Sigmoid colon (tissue), 7 donors: Measurements from ENCODE around the gene IFITM2. TPM values are rescaled to one million over a fixed set of nuclear protein-coding genes. Genes with fewer than 3 reads are reported as not detected.

Source experiments
- DNase-seq: peaks from one replicate; pipeline ENCODE4 v3.0.0-alpha.2; 2019
- H3K27ac ChIP-seq, 4 donors: fragments of 200-600 bp; sonication (generic); one replicate each; pipeline ENCODE4 v1.5.1; 2016 to 2019; ENCODE audit warnings: mild to moderate bottlenecking in 1 of 4
- H3K27me3 ChIP-seq, 3 donors: fragments of 200-600 bp; sonication (generic); one replicate each; pipeline ENCODE4 v1.5.1; 2019; ENCODE audit warnings: mild to moderate bottlenecking in 1 of 3
- H3K36me3 ChIP-seq, 4 donors: fragments of 200-600 bp; sonication (generic); one replicate each; pipeline ENCODE4 v1.5.1; 2016 to 2019
- H3K4me1 ChIP-seq, 4 donors: fragments of 200-600 bp; sonication (generic); one replicate each; pipeline ENCODE4 v1.5.1; 2017 to 2019
- H3K4me3 ChIP-seq, 4 donors: fragments of 200-600 bp; sonication (generic); one replicate each; pipeline ENCODE4 v1.5.1; 2017 to 2019; ENCODE audit warnings: mild to moderate bottlenecking in 2 of 4, moderate library complexity in 1 of 4
- H3K9me3 ChIP-seq, 4 donors: fragments of 200-600 bp in 3 of 4; sonication (generic) in 3 of 4; one replicate each; pipeline versions ENCODE4 v1.5.1 to v1.6.1; 2013 to 2019
- EP300 ChIP-seq, 4 donors: sonication (generic); formaldehyde crosslinking; IDR thresholded peaks; one replicate each; pipeline ENCODE4 v1.6.1; 2017; ENCODE audit warnings: antibody characterized with exemption in 4 of 4
- POLR2A ChIP-seq, 2 donors: fragments of 450-650 bp; IDR thresholded peaks; one replicate each; pipeline ENCODE4 v1.6.1; 2016; ENCODE audit warnings: antibody characterized with exemption in 2 of 2, mild to moderate bottlenecking in 2 of 2, moderate library complexity in 2 of 2
- POLR2AphosphoS5 ChIP-seq, 4 donors: sonication (generic); formaldehyde crosslinking; IDR thresholded peaks; one replicate each; pipeline ENCODE4 v1.6.1; 2017; ENCODE audit warnings: antibody characterized with exemption in 4 of 4
- WGBS, 2 donors: extraction: QIAGEN DNeasy Blood & Tissue Kit; methylation state at CpG; one replicate each; pipeline ENCODE4 v1.1.7; 2013; 5-methylcytosine and 5-hydroxymethylcytosine counted together
- intact Hi-C: fragments of 100-400 bp; cut with DNase I; formaldehyde crosslinking; loops from one replicate; pipeline ENCODE4 v1.15.1; 2023
- polyA plus RNA-seq, 3 donors: library from polyadenylated mRNA; stranded (reverse); fragments of 200-250 nt; gene quantifications; one replicate each; pipeline ENCODE4 v1.2.3, GENCODE V29; 2013
- total RNA-seq, 4 donors: library from RNA; depleted of rRNA; stranded (reverse); fragments of >200 nt; gene quantifications; one replicate each; pipeline ENCODE4 v1.1.0, GENCODE V29; 2016
- TF ChIP-seq, protein P1 (sequence below), 4 experiments: fragments of 450-650 bp in 3 of 4; fragments of 200-600 bp in 1 of 4; IDR thresholded peaks; one replicate each; pipeline ENCODE4 v1.5.1; 2016 to 2019; ENCODE audit warnings: antibody characterized with exemption in 4 of 4, mild to moderate bottlenecking in 3 of 4, moderate library complexity in 2 of 4
- donor health status: healthy with polysubstance abuse.
- donor health status: Bipolar disorder and iron deficiency.
- donor health status: healthy.

The IFITM2 gene
- total and polyA plus RNA-seq, 7 donors: 73.3 to 461 (median 161) TPM

DNA sequence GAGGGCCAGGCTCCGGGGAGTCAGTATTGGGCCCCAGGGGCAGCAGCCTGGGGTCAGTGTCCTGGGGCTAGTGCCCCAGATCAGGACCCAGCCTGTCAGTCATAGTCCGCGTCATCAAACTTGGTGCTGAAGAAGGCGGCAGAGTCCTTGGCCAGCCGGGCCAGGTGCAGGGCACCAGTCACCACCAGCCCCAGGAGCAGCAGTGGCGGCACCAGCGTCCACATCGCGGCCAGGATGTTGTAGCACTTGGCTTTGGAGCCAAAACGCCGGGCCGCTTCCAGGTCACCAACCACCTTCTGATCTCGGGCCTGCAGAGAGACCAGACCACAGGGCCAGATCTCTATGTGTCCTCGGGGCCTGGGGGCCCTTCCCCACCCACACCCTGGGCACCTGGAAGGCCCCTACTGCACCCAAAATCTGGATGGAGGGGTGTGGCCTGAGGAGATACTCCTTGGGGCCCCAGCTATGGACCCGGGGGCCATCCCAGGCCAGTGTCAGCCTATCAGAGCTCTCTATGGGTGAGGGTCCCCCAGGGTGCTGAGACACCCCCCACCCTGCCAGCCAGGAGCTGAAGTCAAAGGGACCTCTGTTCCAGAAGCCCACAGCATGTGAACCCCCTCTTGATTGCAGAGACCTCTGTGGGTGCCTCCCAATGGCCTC is 9.1 kb upstream of the IFITM2 start:
- peak; percentile 68 for DNase-seq

DNA sequence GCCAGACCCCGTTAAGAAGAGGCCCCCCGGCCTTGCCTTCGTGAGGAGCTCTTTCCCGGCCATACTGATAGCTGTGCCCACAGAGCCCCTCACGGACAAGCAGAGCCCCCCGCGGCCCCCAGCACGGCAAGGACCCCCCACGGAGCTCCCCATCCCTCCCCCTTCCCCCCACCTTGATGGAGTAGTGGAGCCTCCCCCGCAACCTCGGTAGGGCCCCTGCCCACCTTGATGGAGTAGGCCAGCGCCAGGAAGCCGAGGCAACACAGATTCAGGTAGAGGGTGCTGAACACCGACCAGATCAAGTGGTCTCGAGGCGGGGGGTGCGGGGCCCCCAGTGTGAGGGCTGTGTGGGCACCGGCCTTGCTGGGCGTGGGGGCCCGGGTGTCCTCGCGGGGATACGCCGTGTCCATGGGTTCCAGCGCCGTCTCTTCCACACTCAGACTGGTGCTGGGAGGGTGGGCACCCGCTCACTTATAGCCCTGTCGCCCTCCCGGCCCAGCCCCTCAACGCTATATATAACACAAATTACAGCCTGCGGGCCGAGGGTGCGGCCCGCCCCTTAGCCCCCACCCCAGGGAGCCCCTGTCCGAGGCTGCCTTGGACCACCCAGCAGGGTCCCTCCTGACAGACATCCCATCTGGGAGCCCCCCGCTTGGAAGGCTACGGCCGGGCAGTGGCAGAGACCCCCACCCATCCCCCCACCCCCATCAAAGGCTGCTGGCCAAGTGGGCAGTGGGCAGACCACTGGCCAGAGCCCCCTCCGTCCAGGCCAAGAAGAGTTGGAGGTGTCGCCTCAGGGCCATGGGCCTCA is 8.3 kb upstream of the IFITM2 start, which contains the start of gene IFITM5:
Gene IFITM5, minus strand, starts transcription at position 446 of the 811 bp plus-strand sequence. Its CDS starts 36 bp downstream, at position 410.
- no peaks in the 10 kb centered on the region for H3K9me3 ChIP-seq
- WGBS, 2 donors: 63 to 74% methylated on average over 40 of the region's 40 CpGs
- TF ChIP-seq POLR2AphosphoS5 (IDR thresholded peaks at IDR 0.05) (no peak), EP300 (IDR thresholded peaks at IDR 0.05) (no peak), POLR2A (IDR thresholded peaks at IDR 0.05) (no peak)
- TF ChIP-seq, protein P1, sequence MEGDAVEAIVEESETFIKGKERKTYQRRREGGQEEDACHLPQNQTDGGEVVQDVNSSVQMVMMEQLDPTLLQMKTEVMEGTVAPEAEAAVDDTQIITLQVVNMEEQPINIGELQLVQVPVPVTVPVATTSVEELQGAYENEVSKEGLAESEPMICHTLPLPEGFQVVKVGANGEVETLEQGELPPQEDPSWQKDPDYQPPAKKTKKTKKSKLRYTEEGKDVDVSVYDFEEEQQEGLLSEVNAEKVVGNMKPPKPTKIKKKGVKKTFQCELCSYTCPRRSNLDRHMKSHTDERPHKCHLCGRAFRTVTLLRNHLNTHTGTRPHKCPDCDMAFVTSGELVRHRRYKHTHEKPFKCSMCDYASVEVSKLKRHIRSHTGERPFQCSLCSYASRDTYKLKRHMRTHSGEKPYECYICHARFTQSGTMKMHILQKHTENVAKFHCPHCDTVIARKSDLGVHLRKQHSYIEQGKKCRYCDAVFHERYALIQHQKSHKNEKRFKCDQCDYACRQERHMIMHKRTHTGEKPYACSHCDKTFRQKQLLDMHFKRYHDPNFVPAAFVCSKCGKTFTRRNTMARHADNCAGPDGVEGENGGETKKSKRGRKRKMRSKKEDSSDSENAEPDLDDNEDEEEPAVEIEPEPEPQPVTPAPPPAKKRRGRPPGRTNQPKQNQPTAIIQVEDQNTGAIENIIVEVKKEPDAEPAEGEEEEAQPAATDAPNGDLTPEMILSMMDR (IDR thresholded peaks at IDR 0.05): no peak
- no peaks in the 10 kb centered on the region for H3K36me3 ChIP-seq
- peaks cover 22 to 58% (median 28%) of the 10 kb centered on the region in 3 donors for H3K27me3 ChIP-seq
- intact Hi-C loops: no loop called here
- no peak within 1 kb of the TSS for H3K27ac ChIP-seq
- peak; percentile 64 for DNase-seq
- no peak within 1 kb of the TSS for H3K4me3 ChIP-seq
- no peaks in the 10 kb centered on the region for H3K4me1 ChIP-seq

More for the DNA sequence above, 9.1 kb upstream of the IFITM2 start:
- Histone ChIP-seq H3K36me3 (peaks cover 0 to 4% (median 0%) of the 10 kb centered on the region in 4 donors), H3K9me3 (no peaks in the 10 kb centered on the region), H3K4me3 (no peak overlapping the region), H3K27ac (no peak overlapping the region), H3K4me1 (no peaks in the 10 kb centered on the region), H3K27me3 (peaks cover 22 to 58% (median 28%) of the 10 kb centered on the region in 3 donors)
- TF ChIP-seq, protein P1 (IDR thresholded peaks at IDR 0.05): no peak
- TF ChIP-seq POLR2A (IDR thresholded peaks at IDR 0.05) (no peak), EP300 (IDR thresholded peaks at IDR 0.05) (no peak), POLR2AphosphoS5 (IDR thresholded peaks at IDR 0.05) (no peak)
- 48 to 80% methylated on average over 15 of the region's 15 CpGs for WGBS, 2 donors
- intact Hi-C loops: no loop called here

DNA sequence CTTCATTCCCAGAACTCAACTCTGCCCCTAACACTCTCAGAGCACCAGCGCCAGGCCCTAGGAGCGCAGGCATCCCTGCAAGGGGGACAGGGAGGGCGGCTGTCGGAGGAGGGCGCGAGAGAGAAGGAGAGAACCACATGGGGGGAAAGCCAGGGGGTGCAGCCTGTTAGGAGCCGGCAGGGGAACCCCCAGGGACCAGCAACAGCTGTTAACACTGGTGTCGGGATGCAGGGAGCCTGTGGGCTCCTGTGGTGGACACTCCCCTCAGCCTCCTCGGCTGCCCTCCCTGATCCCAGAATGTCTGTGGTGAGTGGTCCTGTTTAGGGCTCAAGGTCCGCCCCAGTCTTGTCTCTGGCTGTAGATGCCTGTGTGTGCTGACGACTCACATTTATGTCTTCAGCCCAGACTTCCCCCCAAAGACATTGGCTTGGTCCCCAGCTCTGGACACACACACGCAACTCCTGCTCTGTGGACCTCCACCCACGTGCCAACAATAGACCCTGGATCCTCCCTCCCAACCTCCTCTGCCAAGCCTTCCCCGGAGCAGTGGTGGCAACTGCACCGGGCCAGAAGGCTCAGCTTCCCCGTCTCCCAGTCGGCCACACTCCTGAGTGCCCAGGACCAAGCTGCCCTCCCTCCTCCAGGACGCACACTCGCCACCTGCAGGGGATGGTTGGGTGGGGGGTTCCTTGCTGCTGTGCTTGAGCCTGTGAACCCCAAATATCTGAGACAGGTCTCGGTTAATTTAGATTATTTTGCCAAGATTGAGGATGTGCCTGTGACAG is 7.5 kb upstream of the IFITM2 start:
- peaks cover 22 to 58% (median 28%) of the 10 kb centered on the region in 3 donors for H3K27me3 ChIP-seq
- WGBS, 2 donors: 32 to 42% methylated on average over 20 of the region's 20 CpGs
- no peaks in the 10 kb centered on the region for H3K36me3 ChIP-seq
- no peak overlapping the region for H3K4me3 ChIP-seq
- peaks cover 0 to 6% (median 2%) of the 10 kb centered on the region in 4 donors for H3K4me1 ChIP-seq
- intact Hi-C loops: loop anchor here (5.0 to 10.0 kb wide), 2 partner anchors 48 to 205 kb away; partner anchors contain the start of gene RNH1
- TF ChIP-seq EP300 (IDR thresholded peaks at IDR 0.05): no peak
- TF ChIP-seq, protein P1 (IDR thresholded peaks at IDR 0.05): no peak
- H3K27ac ChIP-seq: no peak overlapping the region
- no peaks in the 10 kb centered on the region for H3K9me3 ChIP-seq
- peak; percentile 65 for DNase-seq

DNA sequence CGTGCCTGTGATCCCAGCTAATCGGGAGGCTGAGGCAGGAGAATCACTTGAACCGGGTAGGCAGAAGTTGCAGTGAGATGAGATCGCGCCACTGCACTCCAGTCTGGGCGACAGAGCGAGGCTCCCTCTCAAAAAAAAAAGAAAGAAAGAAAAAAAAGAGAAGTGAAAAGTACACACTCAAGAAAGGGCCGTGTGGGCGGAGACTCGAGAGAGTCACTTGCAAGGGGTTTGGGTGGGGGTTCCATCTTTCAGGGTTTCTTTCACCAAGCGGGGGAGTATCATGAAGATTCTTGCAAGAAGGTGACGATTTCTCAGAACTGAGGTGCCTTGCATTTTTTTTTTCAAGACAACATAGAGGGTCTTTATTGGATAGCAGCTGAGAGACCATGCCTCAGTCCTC is 4.3 kb upstream of the IFITM2 start:
- 65 to 83% methylated on average over 12 of the region's 12 CpGs for WGBS, 2 donors
- Histone ChIP-seq H3K9me3 (no peaks in the 10 kb centered on the region), H3K27ac (no peak overlapping the region), H3K4me1 (peaks cover 0 to 34% (median 6%) of the 10 kb centered on the region in 4 donors), H3K36me3 (no peaks in the 10 kb centered on the region), H3K4me3 (no peak overlapping the region), H3K27me3 (peaks cover 18 to 30% (median 22%) of the 10 kb centered on the region in 3 donors)
- no peak for DNase-seq
- TF ChIP-seq EP300 (IDR thresholded peaks at IDR 0.05) (no peak), POLR2A (IDR thresholded peaks at IDR 0.05) (no peak), POLR2AphosphoS5 (IDR thresholded peaks at IDR 0.05) (no peak)
- TF ChIP-seq, protein P1 (IDR thresholded peaks at IDR 0.05): no peak
- intact Hi-C loops: loop anchor here (5.0 to 10.0 kb wide), 2 partner anchors 51 to 201 kb away; partner anchors contain the start of gene RNH1
